GM12878 (cell line): ENCODE measurements around the gene DGKQ. TPM values are rescaled to one million over a fixed set of nuclear protein-coding genes. Genes with fewer than 3 reads are reported as not detected.

Experiments
- ATAC-seq: fragments of 200-7000 bp; cut with Tn5 transposase; 3 replicates; pipeline ENCODE4 v1.9.1; 2020; ENCODE audit warnings: mild to moderate bottlenecking, moderate library complexity
- BruUV-seq: library from RNA; stranded (reverse); fragments of 400-500 nt; replicated peaks from 2 replicates; lab custom pipeline; 2021; lab: Mats Ljungman, UMichigan
- CTCF ChIA-PET: fragments of 300-600 bp; sonication (Branson Sonifier 250); formaldehyde crosslinking; extraction: SDS; loops from one replicate; lab custom pipeline; 2021; ENCODE audit warnings: inconsistent platforms; lab: Yijun Ruan, JAX
- POLR2A ChIA-PET: fragments of 350-600 bp; formaldehyde crosslinking; extraction: SDS; loops from one replicate; lab custom pipeline; 2021; ENCODE audit warnings: inconsistent platforms; lab: Charles Lee
- RAD21 ChIA-PET: fragments of 300-600 bp; sonication (Branson Sonifier 250); formaldehyde crosslinking; loops from one replicate; lab custom pipeline; 2023; ENCODE audit warnings: antibody characterized with exemption; ENCODE audit not compliant: unreplicated experiment; lab: Charles Lee
- SMC1A ChIA-PET: fragments of 300-600 bp; sonication (Branson Sonifier 250); formaldehyde crosslinking; loops from one replicate; lab custom pipeline; 2023; ENCODE audit not compliant: unreplicated experiment, uncharacterized antibody; lab: Charles Lee
- DNase-seq: peaks from one replicate; pipeline ENCODE4 v3.0.0-alpha.2; 2011; ENCODE audit warnings: low read depth, low spot score
- FAIRE-seq: peaks from 3 replicates; lab custom pipeline; 2011; peaks lifted over from hg19 to GRCh38; lab: Jason Lieb, UNC
- H2AFZ ChIP-seq: 2 replicates; pipeline ENCODE4 v1.6.0; 2011; ENCODE audit warnings: low read depth, low read length, control low read depth; ENCODE audit not compliant: control insufficient read depth
- H3K27ac ChIP-seq: 2 replicates; pipeline ENCODE4 v1.5.1; 2011; ENCODE audit warnings: control low read depth; ENCODE audit not compliant: control insufficient read depth, insufficient read depth
- H3K27me3 ChIP-seq, 2 experiments: replicated peaks in 1 of 2; 2 replicates each; pipeline versions ENCODE4 v1.6.0 to v1.6.1; 2011; ENCODE audit warnings: low read length in 1 of 2; ENCODE audit not compliant: control insufficient read depth in 2 of 2, insufficient read depth in 2 of 2
- H3K36me3 ChIP-seq, 2 experiments: 2 replicates each; pipeline ENCODE4 v1.5.1; 2011; ENCODE audit warnings: low read length in 1 of 2; ENCODE audit not compliant: control insufficient read depth in 2 of 2, insufficient read depth in 2 of 2
- H3K4me1 ChIP-seq: 2 replicates; pipeline ENCODE4 v1.6.1; 2011; ENCODE audit warnings: mild to moderate bottlenecking, low read length, moderate library complexity, mixed read lengths; ENCODE audit not compliant: control insufficient read depth, insufficient read depth
- H3K4me2 ChIP-seq: 2 replicates; pipeline ENCODE4 v1.6.0; 2011; ENCODE audit warnings: control low read depth; ENCODE audit not compliant: control insufficient read depth, insufficient read depth
- H3K4me3 ChIP-seq: fragments of 200-600 bp; sonication (generic); 2 replicates; pipeline ENCODE4 v1.5.1; 2016
- H3K79me2 ChIP-seq: 2 replicates; pipeline ENCODE4 v1.6.0; 2011; ENCODE audit warnings: low read length; ENCODE audit not compliant: control insufficient read depth, insufficient read depth
- H3K9ac ChIP-seq: 2 replicates; pipeline ENCODE4 v1.8.0; 2011; ENCODE audit warnings: low read length, control low read depth, mixed read lengths; ENCODE audit not compliant: control insufficient read depth, insufficient read depth
- H3K9me3 ChIP-seq: replicated peaks from 3 replicates; pipeline ENCODE4 v1.5.1; 2011; ENCODE audit warnings: mild to moderate bottlenecking, low read length; ENCODE audit not compliant: control insufficient read depth, insufficient read depth
- H4K20me1 ChIP-seq: 2 replicates; pipeline ENCODE4 v1.6.0; 2011; ENCODE audit not compliant: control insufficient read depth, insufficient read depth
- BMI1 ChIP-seq: fragments of 450-650 bp; IDR thresholded peaks from 2 replicates; pipeline ENCODE4 v1.6.1; 2016; ENCODE audit warnings: mild to moderate bottlenecking, moderate library complexity, borderline replicate concordance
- CBX3 ChIP-seq: fragments of 200-600 bp; sonication (generic); IDR thresholded peaks from 2 replicates; pipeline ENCODE4 v1.6.1; 2016; ENCODE audit warnings: low read depth, borderline replicate concordance
- CHD4 ChIP-seq: fragments of 200-600 bp; sonication (generic); IDR thresholded peaks from 2 replicates; pipeline ENCODE4 v1.6.1; 2016; ENCODE audit warnings: mild to moderate bottlenecking
- EED ChIP-seq: sonication (generic); IDR thresholded peaks from 2 replicates; pipeline ENCODE4 v1.6.1; 2016; ENCODE audit warnings: antibody characterized with exemption, low read depth
- EP300 ChIP-seq, 2 experiments: fragments of 150-350 bp in 1 of 2; IDR thresholded peaks; 2 replicates each; pipeline ENCODE4 v1.6.1; 2011 to 2012; ENCODE audit warnings: low read depth in 2 of 2, low read length in 2 of 2, borderline replicate concordance in 1 of 2, improper control_type of control experiment in 1 of 2, inconsistent platforms in 1 of 2; ENCODE audit not compliant: control insufficient read depth in 1 of 2
- IKZF1 ChIP-seq: fragments of 450-650 bp; conservative IDR thresholded peaks from 2 replicates; pipeline ENCODE4 v1.6.1; 2017; ENCODE audit warnings: antibody characterized with exemption, mild to moderate bottlenecking
- MEF2A ChIP-seq: IDR thresholded peaks from 2 replicates; pipeline ENCODE4 v1.6.1; 2011; ENCODE audit warnings: low read depth, mild to moderate bottlenecking, low read length, moderate library complexity; ENCODE audit not compliant: insufficient read depth
- NFXL1 ChIP-seq: fragments of 450-650 bp; IDR thresholded peaks from 2 replicates; pipeline ENCODE4 v1.6.1; 2017; ENCODE audit warnings: antibody characterized with exemption, mild to moderate bottlenecking, borderline replicate concordance
- RAD51 ChIP-seq: fragments of 450-650 bp; IDR thresholded peaks from 2 replicates; pipeline ENCODE4 v1.6.1; 2016; ENCODE audit warnings: moderate library complexity, mild to moderate bottlenecking, inconsistent platforms
- SRF ChIP-seq, 2 experiments: IDR thresholded peaks; 2 replicates each; pipeline ENCODE4 v1.6.1; 2011; ENCODE audit warnings: low read depth in 2 of 2, low read length in 2 of 2, mild to moderate bottlenecking in 1 of 2, moderate library complexity in 1 of 2
- ZNF24 ChIP-seq: fragments of 450-650 bp; IDR thresholded peaks from 2 replicates; pipeline ENCODE4 v1.6.1; 2017; ENCODE audit warnings: antibody characterized with exemption, mild to moderate bottlenecking
- ZNF622 ChIP-seq: fragments of 450-650 bp; IDR thresholded peaks from 2 replicates; pipeline ENCODE4 v1.6.1; 2017; ENCODE audit warnings: mild to moderate bottlenecking, inconsistent platforms
- WGBS: methylation state at CpG from one replicate; pipeline ENCODE4 v1.1.6; 2016; ENCODE audit warnings: low lambda C conversion rate; ENCODE audit not compliant: insufficient replicate concordance, insufficient coverage; ENCODE audit errors: missing lambda C conversion rate; 5-methylcytosine and 5-hydroxymethylcytosine counted together
- in situ Hi-C: fragments of 300-500 bp; cut with MboI; formaldehyde crosslinking; loops from 9 replicates; pipeline ENCODE4 v1.14.3; 2018; ENCODE audit warnings: mixed read lengths
- intact Hi-C: fragments of 100-400 bp; cut with micrococcal nuclease; formaldehyde crosslinking; loops from one replicate; pipeline ENCODE4 v1.14.2; 2022; ENCODE audit not compliant: unreplicated experiment
- polyA plus RNA-seq, 11 experiments: library from polyadenylated mRNA; depleted of rRNA in 4 of 11; unstranded in 6 of 11; stranded (reverse) in 5 of 11; fragments of >200 nt; fragmentation: Nextera tagmentation in 4 of 11; fragmentation: Illumina TruSeq in 1 of 11; extraction: Ambion mirVana in 4 of 11; extraction: Trizol in 1 of 11; gene quantifications; 1 replicate in 1 of 11; 2 replicates in 10 of 11; pipeline versions ENCODE4 v1.2.1 to v1.2.3, GENCODE V29; 2011 to 2016; ENCODE audit warnings: inconsistent platforms in 2 of 11, missing spikeins in 2 of 11, low read depth in 1 of 11
- total RNA-seq, 4 experiments: library from RNA; depleted of rRNA in 3 of 4; stranded (reverse); fragments of >200 nt in 3 of 4; fragmentation: Illumina TruSeq in 1 of 4; extraction: Trizol in 1 of 4; gene quantifications; 2 replicates each; pipeline versions ENCODE4 v1.2.1 to v1.2.3, GENCODE V29; 2013 to 2021
- TF ChIP-seq, protein P1 (sequence below): IDR thresholded peaks from 2 replicates; pipeline ENCODE4 v1.6.1; 2011; ENCODE audit warnings: mild to moderate bottlenecking, low read depth, low read length, moderate library complexity; ENCODE audit not compliant: insufficient replicate concordance
- TF ChIP-seq, protein P2 (sequence below): fragments of 450-650 bp; IDR thresholded peaks from 2 replicates; pipeline ENCODE4 v1.6.1; 2016; ENCODE audit warnings: mild to moderate bottlenecking
- TF ChIP-seq, protein P3 (sequence below): fragments of 450-650 bp; IDR thresholded peaks from 2 replicates; pipeline ENCODE4 v1.6.1; 2018; ENCODE audit warnings: borderline replicate concordance, mild to moderate bottlenecking; ENCODE audit not compliant: partially characterized antibody
- TF ChIP-seq, protein P4 (sequence below): IDR thresholded peaks from 2 replicates; pipeline ENCODE4 v1.6.1; 2011; ENCODE audit warnings: borderline replicate concordance, low read depth, mild to moderate bottlenecking, moderate library complexity, mixed read lengths, low read length; ENCODE audit not compliant: insufficient read depth; ENCODE audit errors: extremely low read length

DGKQ gene
- total and polyA plus RNA-seq, 10 of the 15 experiments (the other 5 are each of a cell fraction or from before 2014, with no cell fraction given): 0.11 to 10.5 (median 1.4) TPM

GRCh38 chr4:1000686-1001260 lies 27.4 kb upstream of the DGKQ start:
- 72% methylated on average over 15 of the region's 15 CpGs for WGBS
- ATAC-seq (no peak), DNase-seq (no peak), FAIRE-seq (no peak)
- no peaks in the 10 kb centered on the region for H3K79me2 ChIP-seq
- in situ Hi-C loops (no loop called here), intact Hi-C loops (no loop called here)
- RAD21 ChIA-PET: no interaction called here
- no peaks in the 10 kb centered on the region; the same call in 2 of the 3 replicates for H3K9me3 ChIP-seq
- no TSS peak for BruUV-seq
- H3K9ac ChIP-seq: no peak overlapping the region
- SMC1A ChIA-PET: no interaction called here
- H2AFZ ChIP-seq: no peak overlapping the region
- CTCF ChIA-PET: no interaction called here
- H3K27ac ChIP-seq: no peak overlapping the region
- no peaks in the 10 kb centered on the region for H3K4me1 ChIP-seq
- no peaks in the 10 kb centered on the region for H3K36me3 ChIP-seq
- POLR2A ChIA-PET: no interaction called here
- H3K4me2 ChIP-seq: no peak overlapping the region
- no peaks in the 10 kb centered on the region for H4K20me1 ChIP-seq
- peaks cover 2 to 3% of the 10 kb centered on the region in 2 experiments for H3K27me3 ChIP-seq
- no peak overlapping the region for H3K4me3 ChIP-seq
- TF ChIP-seq, protein P1, sequence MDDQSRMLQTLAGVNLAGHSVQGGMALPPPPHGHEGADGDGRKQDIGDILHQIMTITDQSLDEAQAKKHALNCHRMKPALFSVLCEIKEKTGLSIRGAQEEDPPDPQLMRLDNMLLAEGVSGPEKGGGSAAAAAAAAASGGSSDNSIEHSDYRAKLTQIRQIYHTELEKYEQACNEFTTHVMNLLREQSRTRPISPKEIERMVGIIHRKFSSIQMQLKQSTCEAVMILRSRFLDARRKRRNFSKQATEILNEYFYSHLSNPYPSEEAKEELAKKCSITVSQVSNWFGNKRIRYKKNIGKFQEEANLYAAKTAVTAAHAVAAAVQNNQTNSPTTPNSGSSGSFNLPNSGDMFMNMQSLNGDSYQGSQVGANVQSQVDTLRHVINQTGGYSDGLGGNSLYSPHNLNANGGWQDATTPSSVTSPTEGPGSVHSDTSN: no peak
- no peak for TF ChIP-seq MEF2A
- no peak for TF ChIP-seq CHD4
- TF ChIP-seq SRF (IDR thresholded peaks at IDR 0.05; ENCODE audit: low read depth in 2 of 2, low read length in 2 of 2): no peak
- TF ChIP-seq ZNF622: no peak
- TF ChIP-seq ZNF24: no peak
- TF ChIP-seq EP300 (IDR thresholded peaks at IDR 0.05; ENCODE audit: borderline replicate concordance in 1 of 2, control insufficient read depth in 1 of 2, low read depth in 2 of 2, low read length in 2 of 2): no peak
- no peak for TF ChIP-seq IKZF1
- TF ChIP-seq BMI1: no peak
- TF ChIP-seq, protein P2, sequence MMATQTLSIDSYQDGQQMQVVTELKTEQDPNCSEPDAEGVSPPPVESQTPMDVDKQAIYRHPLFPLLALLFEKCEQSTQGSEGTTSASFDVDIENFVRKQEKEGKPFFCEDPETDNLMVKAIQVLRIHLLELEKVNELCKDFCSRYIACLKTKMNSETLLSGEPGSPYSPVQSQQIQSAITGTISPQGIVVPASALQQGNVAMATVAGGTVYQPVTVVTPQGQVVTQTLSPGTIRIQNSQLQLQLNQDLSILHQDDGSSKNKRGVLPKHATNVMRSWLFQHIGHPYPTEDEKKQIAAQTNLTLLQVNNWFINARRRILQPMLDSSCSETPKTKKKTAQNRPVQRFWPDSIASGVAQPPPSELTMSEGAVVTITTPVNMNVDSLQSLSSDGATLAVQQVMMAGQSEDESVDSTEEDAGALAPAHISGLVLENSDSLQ: no peak
- no peak for TF ChIP-seq EED
- TF ChIP-seq, protein P3, sequence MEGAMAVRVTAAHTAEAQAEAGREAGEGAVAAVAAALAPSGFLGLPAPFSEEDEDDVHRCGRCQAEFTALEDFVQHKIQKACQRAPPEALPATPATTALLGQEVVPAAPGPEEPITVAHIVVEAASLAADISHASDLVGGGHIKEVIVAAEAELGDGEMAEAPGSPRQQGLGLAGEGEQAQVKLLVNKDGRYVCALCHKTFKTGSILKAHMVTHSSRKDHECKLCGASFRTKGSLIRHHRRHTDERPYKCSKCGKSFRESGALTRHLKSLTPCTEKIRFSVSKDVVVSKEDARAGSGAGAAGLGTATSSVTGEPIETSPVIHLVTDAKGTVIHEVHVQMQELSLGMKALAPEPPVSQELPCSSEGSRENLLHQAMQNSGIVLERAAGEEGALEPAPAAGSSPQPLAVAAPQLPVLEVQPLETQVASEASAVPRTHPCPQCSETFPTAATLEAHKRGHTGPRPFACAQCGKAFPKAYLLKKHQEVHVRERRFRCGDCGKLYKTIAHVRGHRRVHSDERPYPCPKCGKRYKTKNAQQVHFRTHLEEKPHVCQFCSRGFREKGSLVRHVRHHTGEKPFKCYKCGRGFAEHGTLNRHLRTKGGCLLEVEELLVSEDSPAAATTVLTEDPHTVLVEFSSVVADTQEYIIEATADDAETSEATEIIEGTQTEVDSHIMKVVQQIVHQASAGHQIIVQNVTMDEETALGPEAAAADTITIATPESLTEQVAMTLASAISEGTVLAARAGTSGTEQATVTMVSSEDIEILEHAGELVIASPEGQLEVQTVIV: no peak
- no peak for TF ChIP-seq NFXL1
- TF ChIP-seq, protein P4, sequence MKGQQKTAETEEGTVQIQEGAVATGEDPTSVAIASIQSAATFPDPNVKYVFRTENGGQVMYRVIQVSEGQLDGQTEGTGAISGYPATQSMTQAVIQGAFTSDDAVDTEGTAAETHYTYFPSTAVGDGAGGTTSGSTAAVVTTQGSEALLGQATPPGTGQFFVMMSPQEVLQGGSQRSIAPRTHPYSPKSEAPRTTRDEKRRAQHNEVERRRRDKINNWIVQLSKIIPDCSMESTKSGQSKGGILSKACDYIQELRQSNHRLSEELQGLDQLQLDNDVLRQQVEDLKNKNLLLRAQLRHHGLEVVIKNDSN: no peak
- TF ChIP-seq CBX3: no peak
- TF ChIP-seq RAD51: no peak
